NCI-H345 treated with DMSO at 0.1 percent for 48 hours (cell line): ENCODE data around the gene STK24.

Source experiments
- DNase-seq: peaks from one replicate; lab custom pipeline; 2025; ENCODE audit not compliant: unreplicated experiment; lab: John Stamatoyannopoulos, UW

The STK24 gene

DNA sequence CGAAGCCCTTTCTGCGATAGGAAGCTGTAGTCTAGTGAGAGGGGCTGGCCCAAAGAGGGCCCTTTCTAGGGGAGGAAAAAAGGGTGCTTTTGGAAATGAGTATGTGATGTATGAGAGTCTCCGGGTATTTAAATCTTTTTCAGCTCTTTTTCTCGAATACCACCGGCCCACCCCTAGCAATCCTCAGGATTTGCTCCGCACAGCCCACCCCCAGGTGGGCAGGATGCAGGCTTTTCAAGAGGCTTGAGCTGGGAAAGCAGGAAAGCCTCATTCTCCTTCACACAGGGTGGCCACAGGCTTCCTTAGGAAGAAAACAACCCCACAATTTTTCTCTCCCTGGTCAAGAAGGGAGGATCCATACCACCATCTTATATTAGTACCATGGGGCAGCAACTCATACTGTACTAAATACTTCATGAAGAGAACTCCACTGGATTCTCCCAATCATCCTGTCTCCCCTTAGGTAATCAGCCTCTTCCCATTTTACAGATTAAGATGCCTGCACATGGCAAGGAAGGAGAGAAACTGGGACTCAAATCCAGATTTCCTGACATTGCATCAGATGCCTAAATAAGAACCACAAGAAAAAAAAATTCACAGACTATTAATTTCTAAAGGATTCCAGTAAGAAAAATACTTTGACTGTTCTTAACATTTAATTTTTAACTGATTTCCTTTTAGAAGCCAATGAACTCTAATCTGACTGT lies 84.4 kb downstream of the STK24 start:
- no peak for DNase-seq

GRCh38 chr13:98490866-98491265 lies 86.0 kb downstream of the STK24 start:
- no peak for DNase-seq

DNA sequence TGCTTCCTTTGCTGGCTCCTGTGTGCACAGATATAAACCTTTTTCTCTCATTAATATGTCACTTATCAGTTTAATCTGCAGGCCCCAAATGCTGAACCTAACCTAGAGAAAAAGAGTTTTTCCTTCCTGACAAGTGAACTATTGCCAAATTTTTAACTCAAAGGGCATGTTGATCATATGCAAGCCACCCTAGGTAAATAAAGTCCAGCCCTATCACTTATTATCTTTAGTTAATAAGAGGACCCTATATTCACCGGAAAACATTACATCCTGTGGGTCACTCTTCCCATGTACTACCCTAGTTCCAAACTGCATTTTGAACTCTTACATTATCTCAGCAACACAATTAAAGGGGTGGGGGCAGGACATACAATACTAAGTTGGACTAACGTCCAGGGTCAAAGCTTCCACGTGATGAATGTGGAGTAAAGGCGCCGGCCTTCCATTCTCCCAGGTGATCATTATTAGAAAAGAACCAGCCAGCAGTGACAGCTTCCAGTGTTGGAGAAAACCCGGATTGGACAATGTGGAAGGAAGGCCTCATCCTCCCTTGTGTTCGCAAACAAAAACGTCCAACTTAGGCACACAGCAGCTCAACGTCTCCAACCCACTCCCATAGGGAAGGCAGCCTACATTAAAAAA lies 86.6 kb downstream of the STK24 start:
- no peak for DNase-seq

DNA sequence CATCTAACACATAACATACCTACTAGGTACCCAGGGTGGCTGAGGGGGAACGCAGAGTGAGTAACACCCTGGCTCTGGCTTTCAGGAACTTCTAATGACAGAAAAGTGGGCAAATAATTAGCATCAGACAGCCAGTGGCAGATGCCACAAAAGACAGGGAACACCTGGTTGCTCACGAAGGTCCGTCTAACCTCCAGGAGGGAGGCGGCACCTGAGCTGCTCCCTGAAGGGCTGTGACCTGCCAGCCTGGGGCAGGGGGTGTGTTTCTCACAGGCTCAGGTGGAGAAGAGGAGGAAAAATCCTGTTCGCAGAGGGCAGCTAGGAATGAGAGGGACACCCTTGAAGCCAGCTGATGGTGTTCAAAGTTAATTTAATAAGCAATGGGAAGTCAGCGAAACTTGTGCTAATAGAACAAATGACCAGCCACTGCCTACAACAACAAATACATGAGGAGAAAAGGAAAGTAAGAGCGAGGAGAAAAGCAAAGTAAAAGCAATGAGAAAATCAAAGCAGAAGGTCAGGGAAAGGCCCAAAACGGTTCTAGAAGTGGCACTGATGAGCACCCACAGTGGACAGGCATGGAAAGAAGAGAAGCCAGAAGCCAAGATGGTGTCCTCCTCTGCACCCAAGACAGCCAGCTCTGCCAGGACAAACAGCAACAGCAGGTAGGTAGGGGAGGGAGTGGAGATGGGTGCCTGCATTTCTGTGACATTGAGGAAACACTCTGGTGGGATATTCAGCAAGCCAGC lies 87.3 kb downstream of the STK24 start:
- no peak for DNase-seq

DNA sequence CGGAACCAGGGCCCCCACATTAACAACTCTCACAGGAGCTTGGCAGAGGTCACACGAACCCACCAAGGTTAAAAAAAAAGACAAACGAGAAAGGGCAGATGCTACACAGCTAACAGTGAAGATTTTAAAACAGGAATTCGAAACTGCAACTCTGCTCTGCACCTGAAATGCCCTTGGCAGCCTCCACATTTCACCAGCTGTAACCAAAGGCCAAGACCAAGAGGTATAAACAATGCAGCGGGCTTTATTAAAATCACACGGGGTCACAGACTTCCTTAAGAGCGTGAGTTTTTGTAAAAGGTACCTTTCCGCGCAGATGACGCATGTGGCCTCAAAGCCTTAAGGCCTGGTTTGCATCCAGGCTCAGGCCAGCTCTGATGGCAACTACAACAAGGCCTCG lies 88.2 kb downstream of the STK24 start:
- no peak for DNase-seq

GRCh38 chr13:98487522-98487921 lies 89.4 kb downstream of the STK24 start:
- DNase-seq: no peak

GRCh38 chr13:98487016-98487415 lies 89.9 kb downstream of the STK24 start:
- no peak for DNase-seq

GRCh38 chr13:98486412-98486811 lies 90.5 kb downstream of the STK24 start:
- no peak for DNase-seq

DNA sequence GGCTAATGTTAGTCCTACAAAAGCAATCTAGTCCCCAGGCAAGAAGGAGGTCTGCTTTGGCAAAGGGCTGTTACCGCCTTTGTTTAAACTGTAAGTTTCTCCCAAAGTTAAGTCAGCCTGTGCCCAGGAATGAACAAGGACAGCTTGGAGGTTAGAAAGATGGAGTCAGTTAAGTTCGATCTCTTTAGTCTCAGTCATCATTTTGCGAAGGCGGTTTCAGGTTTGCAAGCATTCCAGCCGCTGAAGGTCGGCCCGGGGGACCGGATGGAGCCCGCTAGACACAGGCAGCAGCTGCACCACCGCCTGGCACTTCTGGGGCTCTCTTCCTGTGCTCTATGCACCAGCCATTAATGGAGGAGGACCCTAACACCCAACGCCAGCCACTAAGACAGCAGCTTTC lies 91.3 kb downstream of the STK24 start:
- no peak for DNase-seq

GRCh38 chr13:98484289-98485219 lies 92.4 kb downstream of the STK24 start:
- DNase-seq: peak; percentile 73

- DNase-seq: no peak
These were observed 93.2 kb downstream of the STK24 start for GRCh38 chr13:98483601-98484288.

- DNase-seq: no peak
These were observed 94.1 kb downstream of the STK24 start for GRCh38 chr13:98482476-98483444.

DNA sequence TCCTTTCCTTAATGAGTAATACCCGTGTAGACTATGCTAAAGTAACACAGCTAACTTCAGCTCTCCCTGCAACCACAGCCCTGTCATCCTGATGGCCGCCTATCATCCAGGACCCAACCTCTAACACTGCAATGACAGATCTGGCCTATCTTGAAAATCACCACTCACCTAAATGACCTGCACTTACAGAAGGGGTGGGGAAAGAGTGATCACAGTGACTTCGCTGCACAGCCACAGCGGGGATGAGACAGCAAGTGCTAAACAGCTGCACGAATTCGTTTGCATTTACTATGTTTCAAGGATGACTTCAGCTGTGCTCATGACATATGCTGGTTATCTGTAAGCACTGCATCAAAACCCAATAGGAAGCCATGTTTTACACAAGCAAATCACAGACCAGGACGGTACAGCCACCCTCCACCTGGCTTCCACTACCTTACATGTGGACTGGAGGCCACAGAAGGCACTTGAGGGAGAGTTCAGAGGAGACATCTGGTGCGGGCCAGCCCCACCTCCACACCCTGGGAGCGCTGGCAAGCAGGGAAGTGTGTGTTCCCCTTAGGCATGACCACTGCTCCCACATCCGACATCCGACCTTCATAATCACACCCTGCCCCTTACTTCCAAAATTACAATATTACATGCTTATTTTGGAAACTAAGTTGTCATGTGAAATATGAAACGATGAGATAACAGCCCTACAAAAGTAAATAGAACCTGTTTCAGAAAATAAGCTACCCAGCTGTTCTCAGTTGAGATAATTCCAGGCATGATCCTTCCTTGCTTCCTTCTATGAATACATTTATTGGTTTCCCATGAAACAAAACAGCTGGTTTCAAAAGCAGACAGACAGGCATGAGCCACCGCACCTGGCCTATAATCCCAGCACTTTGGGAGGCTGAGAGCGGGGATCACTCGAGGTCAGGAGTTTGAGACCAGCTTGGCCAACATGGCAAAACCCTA lies 95.7 kb downstream of the STK24 start:
- no peak for DNase-seq

GRCh38 chr13:98479496-98480003 lies 97.4 kb downstream of the STK24 start:
- DNase-seq: no peak

- DNase-seq: no peak
These were observed 98.4 kb downstream of the STK24 start for GRCh38 chr13:98478189-98479129.

GRCh38 chr13:98476538-98476966 lies 100.4 kb downstream of the STK24 start:
- DNase-seq: no peak

GRCh38 chr13:98476106-98476505 lies 100.8 kb downstream of the STK24 start:
- no peak for DNase-seq
